Smooth muscle cell (in vitro differentiated cells): ENCODE results near the gene ZNF586. TPM values are rescaled to one million over a fixed set of nuclear protein-coding genes. Genes with fewer than 3 reads are reported as not detected.

Experiments
- DNase-seq: peaks from one replicate; lab custom pipeline; 2025; ENCODE audit not compliant: unreplicated experiment; lab: John Stamatoyannopoulos, UW
- H2AFZ ChIP-seq: fragments of 200-600 bp; sonication (generic); 2 replicates; pipeline ENCODE4 v1.6.0; 2016; ENCODE audit warnings: antibody characterized with exemption, low read depth, mild to moderate bottlenecking
- H3F3A ChIP-seq: fragments of 200-600 bp; sonication (generic); 2 replicates; pipeline ENCODE4 v1.6.0; 2017; ENCODE audit warnings: antibody characterized with exemption, low read depth
- H3K27ac ChIP-seq: fragments of 200-600 bp; sonication (generic); 2 replicates; pipeline ENCODE4 v1.5.1; 2016; ENCODE audit warnings: low read depth, mild to moderate bottlenecking
- H3K27me3 ChIP-seq: fragments of 200-600 bp; sonication (generic); 2 replicates; pipeline ENCODE4 v1.6.1; 2016; ENCODE audit warnings: low read depth, mild to moderate bottlenecking
- H3K36me3 ChIP-seq: fragments of 200-600 bp; sonication (generic); 2 replicates; pipeline ENCODE4 v1.5.1; 2016; ENCODE audit warnings: low read depth
- H3K4me1 ChIP-seq: fragments of 200-600 bp; sonication (generic); 2 replicates; pipeline ENCODE4 v1.5.1; 2016; ENCODE audit warnings: low read depth
- H3K4me2 ChIP-seq: fragments of 200-600 bp; sonication (generic); 2 replicates; pipeline ENCODE4 v1.6.0; 2016; ENCODE audit warnings: mild to moderate bottlenecking
- H3K4me3 ChIP-seq: fragments of 200-600 bp; sonication (generic); 2 replicates; pipeline ENCODE4 v1.5.1; 2016; ENCODE audit warnings: mild to moderate bottlenecking
- H3K79me2 ChIP-seq: fragments of 200-600 bp; sonication (generic); 2 replicates; pipeline ENCODE4 v1.6.0; 2016; ENCODE audit warnings: low read depth, mild to moderate bottlenecking
- H3K9ac ChIP-seq: fragments of 200-600 bp; sonication (generic); 2 replicates; pipeline ENCODE4 v1.6.0; 2016; ENCODE audit warnings: low read depth
- H3K9me3 ChIP-seq: fragments of 200-600 bp; sonication (generic); replicated peaks from 2 replicates; pipeline ENCODE4 v1.5.1; 2016; ENCODE audit warnings: low read depth
- H4K20me1 ChIP-seq: fragments of 200-600 bp; sonication (generic); 2 replicates; pipeline ENCODE4 v1.6.0; 2016; ENCODE audit warnings: low read depth
- CTCF ChIP-seq: fragments of 200-600 bp; sonication (generic); IDR thresholded peaks from 2 replicates; pipeline ENCODE4 v1.5.1; 2017; ENCODE audit warnings: borderline replicate concordance, mild to moderate bottlenecking, antibody characterized with exemption; ENCODE audit not compliant: insufficient read depth, poor library complexity, severe bottlenecking
- WGBS: methylation state at CpG from one replicate; pipeline ENCODE4 v1.1.7; 2016; ENCODE audit warnings: low lambda C conversion rate; 5-methylcytosine and 5-hydroxymethylcytosine counted together
- polyA plus RNA-seq: library from polyadenylated mRNA; unstranded; fragments of >200 nt; fragmentation: Nextera tagmentation; extraction: Ambion mirVana; gene quantifications from 2 replicates; pipeline ENCODE4 v1.2.1, GENCODE V29; 2016
- total RNA-seq: library from RNA; depleted of rRNA; stranded (reverse); fragments of >200 nt; gene quantifications from 2 replicates; pipeline ENCODE4 v1.2.3, GENCODE V29; 2014

ZNF586 gene
- total and polyA plus RNA-seq, 2 experiments from 2014 or later = 3.2 to 8.2 TPM

GRCh38 chr19:57778336-57778735 is 8.9 kb downstream of the ZNF586 start:
- peaks cover 22% of the 10 kb centered on the region for H3K9me3 ChIP-seq
- no peak overlapping the region for H2AFZ ChIP-seq
- H3K4me2 ChIP-seq = no peak overlapping the region
- H3K27ac ChIP-seq = no peak overlapping the region
- no peak for DNase-seq
- H3F3A ChIP-seq = no peaks in the 10 kb centered on the region
- WGBS = 94% methylated on average over 4 of the region's 4 CpGs
- peaks cover 29% of the 10 kb centered on the region for H4K20me1 ChIP-seq
- no peak overlapping the region for H3K9ac ChIP-seq
- peaks cover 31% of the 10 kb centered on the region for H3K36me3 ChIP-seq
- no peak for TF ChIP-seq CTCF
- H3K4me3 ChIP-seq = no peak overlapping the region
- no peaks in the 10 kb centered on the region for H3K4me1 ChIP-seq
- H3K27me3 ChIP-seq = no peaks in the 10 kb centered on the region
- H3K79me2 ChIP-seq = peaks cover 92% of the 10 kb centered on the region

GRCh38 chr19:57779220-57779845 is 9.9 kb downstream of the ZNF586 start:
- Histone ChIP-seq H3K79me2 (peaks cover 92% of the 10 kb centered on the region), H3F3A (no peaks in the 10 kb centered on the region), H3K9me3 (peaks cover 22% of the 10 kb centered on the region), H2AFZ (no peak overlapping the region), H3K9ac (no peak overlapping the region), H3K4me3 (no peak overlapping the region), H3K36me3 (peaks cover 31% of the 10 kb centered on the region), H3K4me1 (no peaks in the 10 kb centered on the region), H3K27ac (no peak overlapping the region), H4K20me1 (peaks cover 29% of the 10 kb centered on the region), H3K4me2 (no peak overlapping the region), H3K27me3 (no peaks in the 10 kb centered on the region)
- no peak for TF ChIP-seq CTCF
- 98% methylated on average over 10 of the region's 10 CpGs for WGBS
- no peak for DNase-seq

- H3K4me2 ChIP-seq = no peak overlapping the region
- H3F3A ChIP-seq = no peaks in the 10 kb centered on the region
- no peaks in the 10 kb centered on the region for H3K9me3 ChIP-seq
- H3K27ac ChIP-seq = no peak overlapping the region
- peaks cover 8% of the 10 kb centered on the region for H4K20me1 ChIP-seq
- H2AFZ ChIP-seq = no peak overlapping the region
- no peak overlapping the region for H3K4me3 ChIP-seq
- no peak for DNase-seq
- H3K27me3 ChIP-seq = no peaks in the 10 kb centered on the region
- H3K9ac ChIP-seq = no peak overlapping the region
- H3K4me1 ChIP-seq = no peaks in the 10 kb centered on the region
- H3K79me2 ChIP-seq = peaks cover 63% of the 10 kb centered on the region
- H3K36me3 ChIP-seq = no peaks in the 10 kb centered on the region
- WGBS = 96% methylated on average over 29 of the region's 38 CpGs
- no peak for TF ChIP-seq CTCF
These were observed 16.8 kb downstream of the ZNF586 start for GRCh38 chr19:57786286-57786685.

GRCh38 chr19:57786906-57787305 is 17.4 kb downstream of the ZNF586 start:
- DNase-seq = no peak
- H3K79me2 ChIP-seq = peaks cover 61% of the 10 kb centered on the region
- no peaks in the 10 kb centered on the region for H3K4me1 ChIP-seq
- no peak overlapping the region for H2AFZ ChIP-seq
- H3K27ac ChIP-seq = no peak overlapping the region
- H3K9ac ChIP-seq = no peak overlapping the region
- WGBS = 99% methylated on average over 5 of the region's 5 CpGs
- TF ChIP-seq CTCF = no peak
- H3K36me3 ChIP-seq = peaks cover under 1% of the 10 kb centered on the region
- no peak overlapping the region for H3K4me3 ChIP-seq
- H3F3A ChIP-seq = no peaks in the 10 kb centered on the region
- no peak overlapping the region for H3K4me2 ChIP-seq
- H3K9me3 ChIP-seq = no peaks in the 10 kb centered on the region
- peaks cover 8% of the 10 kb centered on the region for H4K20me1 ChIP-seq
- H3K27me3 ChIP-seq = no peaks in the 10 kb centered on the region
